ENCODE data around the gene FICD.

GRCh38 chr12:108477881-108478259 lies 37.2 kb upstream of the FICD start:
- TF ChIP-seq FOXP2 (optimal IDR thresholded peaks at IDR 0.05; ENCODE audit: control extremely low read depth, extremely low read length, insufficient read depth) (no peak), POLR2AphosphoS5 (IDR thresholded peaks at IDR 0.05; ENCODE audit: borderline replicate concordance, low read depth, low read length) (no peak), EZH2 (IDR thresholded peaks at IDR 0.05) (no peak)

All from SK-N-MC (cell line).